Fibroblast of skin of scalp (primary cell): ENCODE measurements around the gene FIGNL1.

Experiments
- DNase-seq: peaks from one replicate; pipeline ENCODE4 v3.0.0-alpha.2; 2013

Gene FIGNL1

DNA sequence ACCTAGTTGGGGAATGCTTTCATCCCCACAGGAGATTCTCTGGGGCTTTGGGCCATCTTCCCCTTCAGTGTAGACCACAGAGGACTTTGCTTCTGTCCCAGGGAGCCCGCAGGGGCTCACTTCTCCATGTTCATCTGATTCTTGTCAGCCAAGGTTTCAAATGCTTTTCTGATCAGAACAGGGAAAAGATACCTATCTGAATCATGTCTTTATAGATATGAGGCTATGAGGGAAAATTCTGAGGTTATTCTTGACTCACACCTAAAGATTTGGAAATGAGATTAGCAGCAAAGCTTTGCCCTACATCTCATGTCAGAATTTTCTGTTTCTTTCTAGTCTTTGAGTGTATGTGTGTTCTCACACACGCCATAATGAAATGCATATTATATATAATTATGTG, 53.3 kb downstream of the FIGNL1 start:
- DNase-seq, result no peak

DNA sequence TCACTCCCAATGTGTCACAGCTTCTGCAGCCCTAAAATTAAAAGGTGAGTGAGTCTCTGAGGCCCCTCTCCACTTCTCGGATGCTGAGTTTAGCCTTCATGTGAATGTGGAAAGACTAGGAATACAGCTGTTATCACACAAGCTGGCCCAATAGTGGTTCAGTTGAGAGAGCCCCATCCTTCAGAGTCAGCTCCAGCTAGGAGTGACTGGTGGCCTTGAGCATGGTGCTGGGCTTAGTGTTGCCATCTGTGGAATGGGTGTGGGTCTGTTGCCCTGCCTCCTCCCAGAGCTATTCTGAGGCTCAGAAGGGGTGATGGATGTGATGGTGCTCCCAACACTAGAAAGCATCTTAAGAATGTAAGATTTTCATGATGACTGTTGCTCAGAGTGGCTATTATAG, 55.8 kb downstream of the FIGNL1 start:
- DNase-seq, result no peak
